Heart left ventricle (tissue), 13 donors: ENCODE results near the gene WBP1.

Experiments
- CTCF ChIP-seq, 12 donors: fragments of 200-600 bp; sonication (generic) in 4 of 12; IDR thresholded peaks; one replicate each; pipeline versions ENCODE4 v1.5.0 to v1.8.0; 2018 to 2022; ENCODE audit warnings: antibody characterized with exemption in 12 of 12, mild to moderate bottlenecking in 5 of 12
- POLR2A ChIP-seq, 2 donors: fragments of 450-650 bp; IDR thresholded peaks; one replicate each; pipeline ENCODE4 v1.6.1; 2017; ENCODE audit warnings: antibody characterized with exemption in 2 of 2, mild to moderate bottlenecking in 2 of 2, moderate library complexity in 2 of 2
- donor health status: ischemic (EF 13 %, LVEDD 7.1; RV severe dilation, severe dysfunction).
- donor health status: DM: no; HTN: yes; CAD: no.
- donor health status: DM: no; HTN: no; CAD: no.
- donor health status: ischemic (EF 25% LVEDD 6.9; RV normal size, moderate dysfunction).
- donor health status: ischemic (EF 25% LVEDD 5.7; RV mildly dilated, moderate dysfunction).
- donor health status: ischemic (EF 35%, LVEDD 5.7; RV mildly dilated, moderate dysfunction).
- donor health status: nonischemic (EF 11% LVEDD 7.7; RV severe dilation, severe dysfunction).
- donor health status: DM: yes; HTN: yes; CAD: no.
- donor health status: PGD.
- donor health status: ischemic (EF 29% LVEDD 5.4; RV normal size, mild dysfunction).
- donor health status: nonischemic (EF 23%, LVEDD 6.1; RV moderate dilation, normal function).

GRCh38 chr2:74461187-74462053 is 3.2 kb downstream of the WBP1 start:
- TF ChIP-seq CTCF (IDR thresholded peaks at IDR 0.05), result no peak
- no peak for TF ChIP-seq POLR2A (IDR thresholded peaks at IDR 0.05)
